ENCODE measurements around the gene GJD3. TPM values are rescaled to one million over a fixed set of nuclear protein-coding genes. Genes with fewer than 3 reads are reported as not detected.
A peak's percentile ranks its signal among the peaks of the same experiment; 100 is the strongest.

The GJD3 gene
- total and polyA plus RNA-seq, 2 experiments from 2014 or later, result 1.4 TPM; not detected in 1

DNA sequence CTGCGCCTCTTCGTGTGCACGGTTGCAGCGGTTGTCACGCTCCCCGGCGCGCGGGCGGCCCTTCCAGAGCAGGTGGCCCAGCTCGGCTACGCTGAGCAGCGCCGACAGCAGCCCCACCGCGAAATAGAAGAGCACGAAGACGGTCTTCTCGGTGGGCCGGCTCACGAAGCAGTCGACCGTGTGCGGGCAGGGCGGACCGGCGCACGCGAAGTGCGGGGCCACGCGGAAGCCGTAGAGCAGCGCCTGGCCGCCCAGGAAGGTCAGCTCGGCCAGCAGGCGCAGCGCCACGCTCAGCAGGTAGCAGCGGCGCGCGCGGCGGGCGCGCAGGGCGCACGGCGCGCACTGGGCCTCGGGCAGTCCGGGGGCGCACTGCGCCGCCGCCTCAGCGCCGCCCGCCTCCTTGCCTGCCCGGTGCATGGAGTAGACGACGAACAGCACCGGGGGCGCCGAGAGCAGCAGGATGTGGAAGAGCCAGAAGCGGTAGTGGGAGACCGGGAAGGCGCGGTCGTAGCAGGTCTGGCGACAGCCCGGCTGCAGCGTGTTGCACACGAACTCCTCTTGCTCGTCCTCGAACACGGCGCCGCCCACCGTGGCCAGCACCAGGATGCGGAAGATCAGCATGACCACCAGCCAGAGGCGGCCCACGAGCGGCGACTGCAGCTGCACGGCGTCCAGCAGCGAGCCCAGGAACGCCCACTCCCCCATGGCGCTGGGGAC, 1.3 kb downstream of the GJD3 start:
- Histone ChIP-seq H3K9me2 (ENCODE audit: insufficient read depth) (no peaks in the 10 kb centered on the region), H3K4me2 (peak overlapping the region; percentile 88), H4K20me1 (replicated peaks; ENCODE audit: insufficient read depth) (no peaks in the 10 kb centered on the region), H2AFZ (peak overlapping the region; percentile 92; the same call in 1 of the 2 replicates), H3K36me3 (ENCODE audit: insufficient read depth) (no peaks in the 10 kb centered on the region), H3K27me3 (ENCODE audit: insufficient read depth) (peaks cover 43% of the 10 kb centered on the region), H3K79me2 (replicated peaks; ENCODE audit: insufficient read depth) (no peaks in the 10 kb centered on the region), H3F3A (replicated peaks; ENCODE audit: low read depth) (peaks cover 8% of the 10 kb centered on the region; the same call in 1 of the 2 replicates), H3K27ac (ENCODE audit: low read depth) (no peak overlapping the region), H3K4me1 (ENCODE audit: insufficient read depth) (peaks cover 22% of the 10 kb centered on the region), H3K4me3 (peak overlapping the region; percentile 59)
- Mint-ChIP-seq H3K4me1 (peaks cover 40% of the 10 kb centered on the region), H3K9me3 (no peaks in the 10 kb centered on the region; the same call in 2 of the 3 replicates), H3K4me3 (peak overlapping the region; percentile 81), H3K27ac (no peak overlapping the region), H3K27me3 (ENCODE audit: insufficient read depth, low read depth, poor library complexity) (peaks cover 49% of the 10 kb centered on the region), H3K36me3 (ENCODE audit: low read depth) (no peaks in the 10 kb centered on the region)
- TF ChIP-seq STAT1 (IDR thresholded peaks at IDR 0.05; ENCODE audit: unreplicated experiment) (no peak), JUNB (IDR thresholded peaks at IDR 0.05; ENCODE audit: unreplicated experiment) (no peak), ZNF331 (CRISPR knock-in tag; IDR thresholded peaks at IDR 0.05; ENCODE audit: low read depth) (no peak), EZH2 (IDR thresholded peaks at IDR 0.05; ENCODE audit: low read depth, unreplicated experiment) (no peak), CREB1 (CRISPR knock-in tag; IDR thresholded peaks at IDR 0.05; ENCODE audit: low read depth) (no peak), ZNF114 (CRISPR knock-in tag; IDR thresholded peaks at IDR 0.05) (no peak), POLR2AphosphoS5 (IDR thresholded peaks at IDR 0.05; ENCODE audit: low read depth) (no peak), NANOG (IDR thresholded peaks at IDR 0.05; ENCODE audit: borderline replicate concordance) (no peak), EZH2phosphoT487 (IDR thresholded peaks at IDR 0.05; ENCODE audit: unreplicated experiment) (no peak)
- TF ChIP-seq, protein P1, sequence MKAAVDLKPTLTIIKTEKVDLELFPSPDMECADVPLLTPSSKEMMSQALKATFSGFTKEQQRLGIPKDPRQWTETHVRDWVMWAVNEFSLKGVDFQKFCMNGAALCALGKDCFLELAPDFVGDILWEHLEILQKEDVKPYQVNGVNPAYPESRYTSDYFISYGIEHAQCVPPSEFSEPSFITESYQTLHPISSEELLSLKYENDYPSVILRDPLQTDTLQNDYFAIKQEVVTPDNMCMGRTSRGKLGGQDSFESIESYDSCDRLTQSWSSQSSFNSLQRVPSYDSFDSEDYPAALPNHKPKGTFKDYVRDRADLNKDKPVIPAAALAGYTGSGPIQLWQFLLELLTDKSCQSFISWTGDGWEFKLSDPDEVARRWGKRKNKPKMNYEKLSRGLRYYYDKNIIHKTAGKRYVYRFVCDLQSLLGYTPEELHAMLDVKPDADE (IDR thresholded peaks at IDR 0.05), result no peak
- TF ChIP-seq, protein P2, sequence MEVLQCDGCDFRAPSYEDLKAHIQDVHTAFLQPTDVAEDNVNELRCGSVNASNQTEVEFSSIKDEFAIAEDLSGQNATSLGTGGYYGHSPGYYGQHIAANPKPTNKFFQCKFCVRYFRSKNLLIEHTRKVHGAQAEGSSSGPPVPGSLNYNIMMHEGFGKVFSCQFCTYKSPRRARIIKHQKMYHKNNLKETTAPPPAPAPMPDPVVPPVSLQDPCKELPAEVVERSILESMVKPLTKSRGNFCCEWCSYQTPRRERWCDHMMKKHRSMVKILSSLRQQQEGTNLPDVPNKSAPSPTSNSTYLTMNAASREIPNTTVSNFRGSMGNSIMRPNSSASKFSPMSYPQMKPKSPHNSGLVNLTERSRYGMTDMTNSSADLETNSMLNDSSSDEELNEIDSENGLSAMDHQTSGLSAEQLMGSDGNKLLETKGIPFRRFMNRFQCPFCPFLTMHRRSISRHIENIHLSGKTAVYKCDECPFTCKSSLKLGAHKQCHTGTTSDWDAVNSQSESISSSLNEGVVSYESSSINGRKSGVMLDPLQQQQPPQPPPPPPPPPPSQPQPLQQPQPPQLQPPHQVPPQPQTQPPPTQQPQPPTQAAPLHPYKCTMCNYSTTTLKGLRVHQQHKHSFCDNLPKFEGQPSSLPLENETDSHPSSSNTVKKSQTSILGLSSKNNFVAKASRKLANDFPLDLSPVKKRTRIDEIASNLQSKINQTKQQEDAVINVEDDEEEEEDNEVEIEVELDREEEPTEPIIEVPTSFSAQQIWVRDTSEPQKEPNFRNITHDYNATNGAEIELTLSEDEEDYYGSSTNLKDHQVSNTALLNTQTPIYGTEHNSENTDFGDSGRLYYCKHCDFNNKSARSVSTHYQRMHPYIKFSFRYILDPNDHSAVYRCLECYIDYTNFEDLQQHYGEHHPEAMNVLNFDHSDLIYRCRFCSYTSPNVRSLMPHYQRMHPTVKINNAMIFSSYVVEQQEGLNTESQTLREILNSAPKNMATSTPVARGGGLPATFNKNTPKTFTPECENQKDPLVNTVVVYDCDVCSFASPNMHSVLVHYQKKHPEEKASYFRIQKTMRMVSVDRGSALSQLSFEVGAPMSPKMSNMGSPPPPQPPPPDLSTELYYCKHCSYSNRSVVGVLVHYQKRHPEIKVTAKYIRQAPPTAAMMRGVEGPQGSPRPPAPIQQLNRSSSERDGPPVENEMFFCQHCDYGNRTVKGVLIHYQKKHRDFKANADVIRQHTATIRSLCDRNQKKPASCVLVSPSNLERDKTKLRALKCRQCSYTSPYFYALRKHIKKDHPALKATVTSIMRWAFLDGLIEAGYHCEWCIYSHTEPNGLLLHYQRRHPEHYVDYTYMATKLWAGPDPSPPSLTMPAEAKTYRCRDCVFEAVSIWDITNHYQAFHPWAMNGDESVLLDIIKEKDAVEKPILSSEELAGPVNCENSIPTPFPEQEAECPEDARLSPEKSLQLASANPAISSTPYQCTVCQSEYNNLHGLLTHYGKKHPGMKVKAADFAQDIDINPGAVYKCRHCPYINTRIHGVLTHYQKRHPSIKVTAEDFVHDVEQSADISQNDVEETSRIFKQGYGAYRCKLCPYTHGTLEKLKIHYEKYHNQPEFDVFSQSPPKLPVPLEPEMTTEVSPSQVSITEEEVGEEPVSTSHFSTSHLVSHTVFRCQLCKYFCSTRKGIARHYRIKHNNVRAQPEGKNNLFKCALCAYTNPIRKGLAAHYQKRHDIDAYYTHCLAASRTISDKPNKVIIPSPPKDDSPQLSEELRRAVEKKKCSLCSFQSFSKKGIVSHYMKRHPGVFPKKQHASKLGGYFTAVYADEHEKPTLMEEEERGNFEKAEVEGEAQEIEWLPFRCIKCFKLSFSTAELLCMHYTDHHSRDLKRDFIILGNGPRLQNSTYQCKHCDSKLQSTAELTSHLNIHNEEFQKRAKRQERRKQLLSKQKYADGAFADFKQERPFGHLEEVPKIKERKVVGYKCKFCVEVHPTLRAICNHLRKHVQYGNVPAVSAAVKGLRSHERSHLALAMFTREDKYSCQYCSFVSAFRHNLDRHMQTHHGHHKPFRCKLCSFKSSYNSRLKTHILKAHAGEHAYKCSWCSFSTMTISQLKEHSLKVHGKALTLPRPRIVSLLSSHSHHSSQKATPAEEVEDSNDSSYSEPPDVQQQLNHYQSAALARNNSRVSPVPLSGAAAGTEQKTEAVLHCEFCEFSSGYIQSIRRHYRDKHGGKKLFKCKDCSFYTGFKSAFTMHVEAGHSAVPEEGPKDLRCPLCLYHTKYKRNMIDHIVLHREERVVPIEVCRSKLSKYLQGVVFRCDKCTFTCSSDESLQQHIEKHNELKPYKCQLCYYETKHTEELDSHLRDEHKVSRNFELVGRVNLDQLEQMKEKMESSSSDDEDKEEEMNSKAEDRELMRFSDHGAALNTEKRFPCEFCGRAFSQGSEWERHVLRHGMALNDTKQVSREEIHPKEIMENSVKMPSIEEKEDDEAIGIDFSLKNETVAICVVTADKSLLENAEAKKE (CRISPR knock-in tag; IDR thresholded peaks at IDR 0.05), result no peak
- TF ChIP-seq, protein P3, sequence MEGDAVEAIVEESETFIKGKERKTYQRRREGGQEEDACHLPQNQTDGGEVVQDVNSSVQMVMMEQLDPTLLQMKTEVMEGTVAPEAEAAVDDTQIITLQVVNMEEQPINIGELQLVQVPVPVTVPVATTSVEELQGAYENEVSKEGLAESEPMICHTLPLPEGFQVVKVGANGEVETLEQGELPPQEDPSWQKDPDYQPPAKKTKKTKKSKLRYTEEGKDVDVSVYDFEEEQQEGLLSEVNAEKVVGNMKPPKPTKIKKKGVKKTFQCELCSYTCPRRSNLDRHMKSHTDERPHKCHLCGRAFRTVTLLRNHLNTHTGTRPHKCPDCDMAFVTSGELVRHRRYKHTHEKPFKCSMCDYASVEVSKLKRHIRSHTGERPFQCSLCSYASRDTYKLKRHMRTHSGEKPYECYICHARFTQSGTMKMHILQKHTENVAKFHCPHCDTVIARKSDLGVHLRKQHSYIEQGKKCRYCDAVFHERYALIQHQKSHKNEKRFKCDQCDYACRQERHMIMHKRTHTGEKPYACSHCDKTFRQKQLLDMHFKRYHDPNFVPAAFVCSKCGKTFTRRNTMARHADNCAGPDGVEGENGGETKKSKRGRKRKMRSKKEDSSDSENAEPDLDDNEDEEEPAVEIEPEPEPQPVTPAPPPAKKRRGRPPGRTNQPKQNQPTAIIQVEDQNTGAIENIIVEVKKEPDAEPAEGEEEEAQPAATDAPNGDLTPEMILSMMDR (conservative IDR thresholded peaks at IDR 0.05; ENCODE audit: low read depth in 2 of 2), result no peak
- TF ChIP-seq, protein P4, sequence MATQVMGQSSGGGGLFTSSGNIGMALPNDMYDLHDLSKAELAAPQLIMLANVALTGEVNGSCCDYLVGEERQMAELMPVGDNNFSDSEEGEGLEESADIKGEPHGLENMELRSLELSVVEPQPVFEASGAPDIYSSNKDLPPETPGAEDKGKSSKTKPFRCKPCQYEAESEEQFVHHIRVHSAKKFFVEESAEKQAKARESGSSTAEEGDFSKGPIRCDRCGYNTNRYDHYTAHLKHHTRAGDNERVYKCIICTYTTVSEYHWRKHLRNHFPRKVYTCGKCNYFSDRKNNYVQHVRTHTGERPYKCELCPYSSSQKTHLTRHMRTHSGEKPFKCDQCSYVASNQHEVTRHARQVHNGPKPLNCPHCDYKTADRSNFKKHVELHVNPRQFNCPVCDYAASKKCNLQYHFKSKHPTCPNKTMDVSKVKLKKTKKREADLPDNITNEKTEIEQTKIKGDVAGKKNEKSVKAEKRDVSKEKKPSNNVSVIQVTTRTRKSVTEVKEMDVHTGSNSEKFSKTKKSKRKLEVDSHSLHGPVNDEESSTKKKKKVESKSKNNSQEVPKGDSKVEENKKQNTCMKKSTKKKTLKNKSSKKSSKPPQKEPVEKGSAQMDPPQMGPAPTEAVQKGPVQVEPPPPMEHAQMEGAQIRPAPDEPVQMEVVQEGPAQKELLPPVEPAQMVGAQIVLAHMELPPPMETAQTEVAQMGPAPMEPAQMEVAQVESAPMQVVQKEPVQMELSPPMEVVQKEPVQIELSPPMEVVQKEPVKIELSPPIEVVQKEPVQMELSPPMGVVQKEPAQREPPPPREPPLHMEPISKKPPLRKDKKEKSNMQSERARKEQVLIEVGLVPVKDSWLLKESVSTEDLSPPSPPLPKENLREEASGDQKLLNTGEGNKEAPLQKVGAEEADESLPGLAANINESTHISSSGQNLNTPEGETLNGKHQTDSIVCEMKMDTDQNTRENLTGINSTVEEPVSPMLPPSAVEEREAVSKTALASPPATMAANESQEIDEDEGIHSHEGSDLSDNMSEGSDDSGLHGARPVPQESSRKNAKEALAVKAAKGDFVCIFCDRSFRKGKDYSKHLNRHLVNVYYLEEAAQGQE (IDR thresholded peaks at IDR 0.05; ENCODE audit: unreplicated experiment), result no peak
- DNase-seq (ENCODE audit: low spot score) (no peak), ATAC-seq (peak; percentile 14)

All from GM23338 (cell line).